Frontal cortex (tissue), 4 donors: ENCODE data around the gene GABBR2. TPM values are rescaled to one million over a fixed set of nuclear protein-coding genes. Genes with fewer than 3 reads are reported as not detected.

Experiments used
- DNase-seq, 2 donors: peaks; one replicate each; pipeline ENCODE4 v3.0.0; 2012; ENCODE audit warnings: low spot score in 2 of 2
- FAIRE-seq: peaks from 2 replicates; lab custom pipeline; 2012; peaks lifted over from hg19 to GRCh38; lab: Jason Lieb, UNC
- total RNA-seq: library from RNA; depleted of rRNA; stranded (reverse); fragments of >200 nt; gene quantifications from one replicate; pipeline ENCODE4 v1.2.3, GENCODE V29; 2014
- donor health status: control.
- donor health status: control.
- donor health status: control.

Gene GABBR2
- total RNA-seq, 1 donor from 2014 or later, result 39.9 TPM

DNA sequence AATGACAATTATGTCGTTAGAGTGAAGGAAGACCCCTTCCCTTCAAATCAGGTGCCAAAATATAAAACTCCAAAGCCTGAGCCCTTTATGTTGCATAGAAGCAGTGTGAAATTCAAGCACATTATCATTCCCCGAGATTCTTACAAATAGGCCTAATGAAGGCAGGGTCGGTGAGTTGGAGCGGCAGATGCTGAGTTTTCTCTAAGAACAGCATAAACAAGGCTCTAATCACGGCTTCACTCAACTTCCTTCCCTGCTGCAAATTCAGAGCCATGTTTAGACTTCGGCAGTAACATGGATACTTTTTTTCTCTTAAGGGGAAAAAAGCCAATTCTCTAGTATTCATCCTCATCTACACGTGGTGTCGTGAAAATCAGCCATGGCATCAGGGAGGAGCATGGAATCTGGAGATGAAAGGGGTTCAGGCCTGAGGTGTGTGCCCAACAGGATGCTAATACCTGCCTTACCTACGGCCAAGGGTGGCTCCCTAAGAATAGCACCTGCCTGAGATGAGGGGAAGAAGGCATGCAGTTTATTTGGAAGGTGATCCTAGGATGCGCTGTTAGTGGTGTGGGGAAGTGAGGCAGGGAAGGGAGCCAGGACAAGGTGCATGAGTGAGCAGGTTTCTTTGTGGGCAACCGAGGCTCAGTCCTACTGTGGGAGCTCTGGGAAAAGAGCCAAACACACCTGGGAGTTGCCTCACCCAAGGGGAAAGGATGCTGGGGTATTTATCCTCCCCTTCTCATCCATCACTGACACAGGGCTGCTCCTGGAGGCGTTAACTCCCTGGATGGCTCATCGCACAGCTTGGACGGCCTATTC lies 306.5 kb downstream of the GABBR2 start:
- DNase-seq (no peak), FAIRE-seq (no peak)

DNA sequence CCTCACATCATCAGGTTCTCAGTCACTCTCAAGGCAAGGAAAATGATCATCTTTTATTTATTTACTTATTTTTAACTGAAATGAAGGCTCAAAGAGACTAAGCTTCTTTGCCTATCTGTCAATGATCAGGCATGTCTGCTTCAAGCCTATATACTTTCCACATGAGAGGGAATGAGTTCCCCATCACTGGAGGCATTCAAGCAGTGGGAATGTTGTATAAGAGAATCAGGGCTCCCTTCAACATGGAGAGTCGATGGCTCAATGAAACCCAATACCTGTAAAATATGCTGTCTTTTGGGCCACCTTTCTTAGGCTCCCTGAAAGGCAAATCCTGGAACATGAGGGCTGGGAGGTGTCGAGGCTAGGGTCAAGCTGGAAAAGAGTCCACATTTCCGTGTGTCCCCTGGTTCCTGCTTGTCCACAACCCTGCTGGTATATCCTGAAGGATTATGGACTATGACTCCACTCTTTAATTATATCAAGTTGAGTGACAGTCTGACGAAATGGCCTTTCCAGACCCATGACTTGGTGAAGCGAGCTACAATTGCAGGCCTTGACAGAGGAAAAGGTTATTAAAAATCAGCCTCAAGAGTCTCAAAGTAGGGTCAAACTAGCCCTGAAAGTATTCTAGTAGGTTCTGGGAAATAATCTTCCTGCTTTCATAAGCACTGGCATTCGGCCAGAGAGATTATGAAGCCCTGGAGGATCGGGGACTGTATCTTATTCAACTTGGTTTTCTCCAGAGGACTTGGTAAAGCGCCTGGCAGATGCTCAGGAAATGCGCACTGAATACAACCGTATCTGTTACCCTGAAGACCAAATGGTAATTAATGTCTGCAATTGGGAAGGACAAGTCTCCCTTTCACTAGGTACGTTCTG lies 307.4 kb downstream of the GABBR2 start:
- DNase-seq, result no peak

DNA sequence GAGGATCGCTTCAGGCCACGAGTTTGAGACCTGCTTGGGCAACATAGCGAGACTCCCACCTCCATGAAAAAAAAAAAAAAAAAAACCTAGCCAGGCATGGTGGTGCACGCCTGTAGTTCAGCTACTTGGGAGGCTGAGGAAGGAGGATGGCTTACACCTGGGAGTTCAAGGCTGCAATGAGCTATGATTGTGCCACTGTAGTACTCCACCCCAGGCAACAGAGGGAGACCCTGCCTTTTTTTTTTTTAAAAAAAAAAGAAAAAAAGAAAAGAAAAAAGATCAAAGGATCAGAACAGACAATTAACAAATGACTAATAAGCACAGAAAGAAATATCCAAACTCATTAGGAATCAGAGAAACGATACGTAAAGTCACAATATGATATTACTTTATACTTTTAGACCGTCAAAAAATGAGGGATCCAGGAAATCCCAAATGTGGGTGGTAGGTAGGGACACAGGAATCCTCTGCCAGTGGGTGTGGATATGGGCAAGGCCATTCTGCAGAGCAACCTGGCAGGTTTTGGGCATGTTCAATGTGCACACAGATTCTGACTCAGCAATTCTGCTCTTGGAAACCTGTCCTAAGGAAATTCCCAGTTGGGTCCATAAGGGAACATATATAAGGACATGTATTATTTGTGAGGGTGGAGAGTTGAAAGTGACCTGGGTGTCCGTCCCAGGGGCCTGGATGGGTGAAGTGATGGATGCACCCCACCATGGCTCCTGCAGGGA lies 308.6 kb downstream of the GABBR2 start:
- no peak for FAIRE-seq

More for the DNA sequence above, 307.4 kb downstream of the GABBR2 start:
- FAIRE-seq, result no peak

DNA sequence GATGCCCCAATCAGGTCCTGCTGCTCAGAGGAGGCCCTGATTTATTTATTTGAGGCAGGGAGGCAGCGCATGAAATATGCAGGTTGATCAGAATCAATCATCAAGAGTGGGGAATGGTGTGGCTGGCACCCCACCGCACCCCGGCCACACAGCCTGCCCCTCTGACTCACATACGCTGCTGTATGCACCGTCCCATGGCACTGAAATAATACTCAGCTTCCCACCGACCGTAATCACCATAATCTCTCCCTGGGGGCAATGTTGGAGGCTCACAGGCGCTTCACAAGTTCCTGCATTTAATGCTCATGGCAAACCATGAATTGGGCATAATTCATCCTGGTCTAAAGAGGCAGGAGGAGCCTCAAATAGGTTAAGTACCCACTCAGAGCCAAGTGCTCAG lies 312.1 kb downstream of the GABBR2 start:
- FAIRE-seq (no peak), DNase-seq (no peak)

More for the DNA sequence above, 308.6 kb downstream of the GABBR2 start:
- DNase-seq, result no peak

DNA sequence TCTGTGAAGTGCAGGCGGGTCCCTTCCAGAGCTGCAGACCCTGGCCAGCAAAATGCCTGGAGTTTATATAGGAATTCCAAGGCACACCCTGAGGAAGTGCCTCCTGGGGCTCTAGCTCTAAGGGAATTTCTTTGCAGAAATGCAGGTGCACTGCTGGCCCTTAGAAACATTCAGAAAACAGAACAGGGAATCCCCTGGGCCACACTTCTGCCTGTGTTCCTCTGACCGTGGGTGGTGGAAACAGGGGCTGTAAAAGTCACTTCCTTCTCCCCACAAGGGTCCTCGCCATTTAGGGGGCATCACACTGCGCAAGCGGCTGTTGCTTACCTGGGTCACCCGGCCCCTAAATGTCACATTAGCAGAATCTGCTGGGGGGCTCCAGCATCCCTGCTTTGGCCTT lies 312.5 kb downstream of the GABBR2 start:
- FAIRE-seq (no peak), DNase-seq (no peak)

DNA sequence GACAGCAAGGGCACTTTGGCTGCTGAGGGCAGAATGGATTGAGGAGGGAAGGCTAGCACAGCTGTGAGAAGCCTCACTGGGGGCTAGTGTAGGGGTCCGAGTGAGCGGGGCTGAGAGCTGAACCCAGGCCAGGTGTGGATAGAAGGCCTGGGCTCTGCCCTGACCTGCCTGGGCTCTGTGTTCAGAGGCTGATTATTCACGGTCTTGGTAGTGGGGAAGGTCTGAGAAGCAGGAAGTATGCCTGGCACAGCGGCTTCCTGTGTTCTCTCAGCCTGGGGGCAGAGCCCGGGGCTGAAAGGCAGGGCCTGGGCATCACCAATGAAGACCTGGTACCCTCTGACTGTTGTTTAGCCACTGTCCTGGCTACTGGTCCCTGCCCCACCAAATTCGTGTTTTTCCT lies 316.9 kb downstream of the GABBR2 start:
- FAIRE-seq (no peak), DNase-seq (no peak)

DNA sequence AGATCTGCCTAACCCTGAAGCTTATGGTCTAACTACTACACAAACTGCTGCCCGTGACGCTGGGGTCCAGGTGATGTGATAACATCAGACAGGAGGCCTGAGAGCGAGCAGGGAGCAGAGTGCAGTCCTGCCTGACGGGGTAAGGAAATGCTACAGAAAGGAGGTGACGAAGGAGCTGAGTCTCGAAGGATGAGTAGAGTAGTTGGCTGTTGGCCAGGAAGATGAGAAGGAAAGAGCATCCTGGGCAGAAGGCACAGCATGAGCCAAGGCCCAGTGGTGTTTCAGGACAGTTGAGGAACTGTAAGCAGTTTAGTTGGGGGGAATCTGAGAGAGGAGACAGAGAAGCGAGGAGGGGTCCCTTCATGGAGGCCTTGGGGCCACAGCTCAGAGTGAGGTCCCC lies 317.3 kb downstream of the GABBR2 start:
- FAIRE-seq (no peak), DNase-seq (no peak)

DNA sequence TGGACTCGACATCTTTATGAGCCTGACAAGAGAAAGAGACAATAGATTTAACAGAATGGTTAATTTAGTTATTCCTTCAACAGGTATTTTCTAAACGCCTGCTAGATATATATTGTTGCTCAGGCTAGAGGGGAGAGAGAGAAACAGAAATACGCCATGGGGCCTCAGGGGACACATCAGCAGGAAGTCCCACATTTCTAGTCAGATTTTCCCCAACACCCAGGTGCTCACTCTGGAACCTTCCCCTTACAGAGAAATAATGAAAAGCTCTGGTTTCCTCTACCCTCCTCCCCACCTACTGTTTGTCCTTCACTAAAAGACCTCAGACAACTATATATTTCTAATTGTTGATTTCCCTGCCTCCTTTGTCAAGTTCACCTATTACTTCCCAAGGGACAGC lies 323.0 kb downstream of the GABBR2 start:
- FAIRE-seq, result no peak

DNA sequence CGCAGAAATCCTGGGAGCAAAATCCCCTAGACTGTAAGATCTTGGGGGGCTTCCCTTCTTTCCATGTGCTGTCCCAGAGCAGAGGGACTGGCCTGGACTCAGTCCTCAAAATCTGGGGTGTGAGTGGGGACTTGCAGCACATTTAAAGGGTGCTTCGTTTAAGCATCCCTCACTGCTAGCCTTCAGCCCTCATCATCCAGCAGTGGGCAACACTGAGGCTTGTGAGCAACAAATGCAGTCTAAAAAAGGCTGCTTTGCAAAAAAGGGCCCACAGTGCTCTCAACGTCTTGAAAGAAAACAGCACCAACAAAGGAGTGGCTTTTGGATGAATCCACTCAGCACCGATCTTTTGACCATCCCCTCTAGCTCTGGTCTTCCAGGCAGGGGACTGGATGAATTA lies 325.0 kb downstream of the GABBR2 start:
- FAIRE-seq (no peak), DNase-seq (no peak)

More for the DNA sequence above, 323.0 kb downstream of the GABBR2 start:
- DNase-seq, result no peak

DNA sequence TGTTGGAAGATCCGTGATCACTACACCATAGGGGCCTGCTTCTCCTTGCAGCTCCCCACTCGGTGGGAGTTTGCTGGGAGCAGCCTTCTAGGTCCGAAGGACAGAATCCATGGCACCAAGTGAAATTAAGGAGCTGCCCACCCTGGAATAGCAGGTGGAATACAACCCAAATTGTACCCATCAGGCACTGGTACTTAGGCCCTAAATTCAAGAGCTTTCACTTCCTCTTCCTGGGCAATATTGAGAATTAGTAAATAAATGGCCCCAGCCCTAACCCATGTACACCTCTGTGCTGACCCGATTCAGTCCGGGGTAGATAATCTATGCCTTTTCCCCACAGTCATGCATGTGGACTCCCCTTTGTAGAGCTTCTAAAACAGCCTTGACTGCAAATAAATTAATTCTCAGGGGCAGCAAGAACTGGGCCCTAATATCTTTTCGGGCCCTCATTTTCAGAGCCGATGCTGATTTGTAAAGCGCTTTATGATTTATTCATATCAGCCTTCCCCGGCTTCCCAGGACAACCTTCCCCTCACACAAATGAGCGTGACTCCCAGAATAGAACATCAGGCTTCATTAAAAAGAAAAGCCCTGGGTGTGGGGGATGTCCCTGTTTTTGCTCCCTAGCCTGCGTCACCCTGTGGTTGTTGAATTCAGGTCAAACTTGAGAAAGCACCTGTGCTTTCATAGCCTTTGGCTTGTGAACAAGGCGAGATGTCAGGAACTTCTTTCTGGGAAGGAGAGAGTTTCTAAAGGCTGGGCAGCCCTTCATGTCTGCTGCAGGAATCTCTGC lies 327.2 kb downstream of the GABBR2 start:
- no peak for FAIRE-seq
- peak in 1 of 2 donors; percentile 47 for DNase-seq

DNA sequence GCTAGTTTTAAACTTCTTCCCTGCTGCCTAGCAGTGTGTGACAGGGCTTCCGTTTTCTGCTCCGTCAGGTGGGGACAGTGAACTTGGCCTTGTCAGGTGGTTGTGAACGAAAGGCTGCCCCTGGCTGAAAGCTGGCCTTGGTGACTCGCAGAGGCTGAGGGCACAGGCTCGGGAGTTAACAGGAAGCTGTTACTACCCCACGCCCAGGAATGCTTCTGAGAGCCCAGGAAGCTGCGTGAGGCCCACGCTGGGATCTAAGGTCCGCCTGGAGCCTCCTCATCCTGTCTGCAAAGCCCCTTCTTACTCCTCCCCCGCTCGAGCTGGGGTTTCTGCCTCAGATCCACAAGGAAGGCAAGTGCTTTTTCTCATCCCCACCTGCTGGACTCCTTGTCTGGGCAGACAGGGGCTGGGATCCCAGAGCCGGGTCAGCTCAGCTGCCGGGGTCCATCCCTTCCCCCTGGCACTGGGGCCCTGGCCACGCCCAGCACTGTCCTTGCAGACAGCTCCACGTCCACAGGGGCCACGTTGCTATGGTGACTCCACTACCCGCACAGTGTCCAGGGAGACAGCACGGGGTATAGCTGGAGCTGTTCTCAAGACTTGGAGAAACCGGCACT lies 328.6 kb downstream of the GABBR2 start:
- FAIRE-seq (no peak), DNase-seq (peak in 1 of 2 donors; percentile 36)

DNA sequence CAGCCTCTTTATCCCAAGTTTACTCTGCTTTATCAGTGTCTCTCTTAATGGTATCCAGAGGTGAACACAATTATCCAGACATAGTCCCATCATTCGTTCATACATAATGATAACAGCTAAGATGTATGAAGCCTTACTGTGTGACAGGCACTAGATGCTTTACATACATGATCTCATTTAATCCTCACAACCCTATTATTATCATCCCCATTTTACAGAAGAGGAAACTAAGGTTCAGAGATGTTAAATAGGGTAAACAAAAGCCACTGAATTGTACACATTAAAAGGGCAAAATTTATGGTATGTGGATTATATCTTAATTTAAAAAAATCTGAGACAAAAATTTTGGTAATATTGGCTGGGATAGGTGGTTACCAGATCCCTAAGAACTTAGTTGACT lies 329.2 kb downstream of the GABBR2 start:
- FAIRE-seq (no peak), DNase-seq (no peak)

DNA sequence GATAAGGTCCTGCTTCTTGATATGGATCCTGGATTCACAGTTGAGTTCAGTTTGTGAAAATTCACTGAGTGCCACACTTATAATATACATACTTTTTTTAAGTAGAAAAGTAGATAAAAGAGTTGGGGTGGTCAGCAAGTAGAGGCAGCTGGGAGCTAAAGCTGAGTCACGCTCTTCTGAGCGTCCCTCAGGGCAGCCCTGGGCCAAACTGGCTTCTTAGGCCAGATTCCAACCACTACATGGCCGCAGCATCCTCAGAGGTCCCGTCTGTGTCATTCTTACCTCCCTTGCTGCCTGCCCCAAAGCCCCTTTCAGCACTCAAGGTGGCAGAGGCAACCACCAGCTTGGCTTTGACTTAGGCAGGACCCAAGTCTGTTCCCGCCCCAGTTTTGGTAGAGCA lies 329.9 kb downstream of the GABBR2 start:
- no peak for DNase-seq
- no peak for FAIRE-seq

DNA sequence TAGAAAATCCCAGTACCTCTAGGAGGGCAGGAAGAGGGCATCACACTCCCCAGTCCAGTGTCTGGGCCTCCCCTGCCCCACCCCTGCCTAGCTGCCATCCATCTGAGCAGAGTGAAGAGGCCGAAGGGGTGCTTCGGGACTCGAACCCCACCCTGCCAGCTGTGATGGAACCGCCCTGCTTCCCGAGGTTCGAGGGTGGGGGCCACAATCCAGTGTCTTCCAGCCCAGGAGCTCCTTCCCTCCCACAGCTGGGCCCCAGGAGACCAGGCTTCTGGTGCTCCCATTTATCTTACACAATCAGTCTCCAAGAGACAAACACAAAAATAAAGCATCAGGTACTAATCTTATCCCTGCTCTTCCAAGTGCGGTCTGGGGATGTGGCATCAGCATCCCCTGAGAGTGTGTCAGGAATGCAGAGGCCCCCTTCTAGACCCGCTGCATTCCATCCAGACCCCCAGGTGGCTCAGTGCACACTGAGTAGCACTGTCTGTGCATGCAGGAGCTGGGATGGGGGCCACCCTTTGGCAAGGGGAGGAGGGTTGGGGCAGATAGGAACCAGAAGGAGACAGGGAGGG lies 330.4 kb downstream of the GABBR2 start:
- DNase-seq (no peak), FAIRE-seq (no peak)

DNA sequence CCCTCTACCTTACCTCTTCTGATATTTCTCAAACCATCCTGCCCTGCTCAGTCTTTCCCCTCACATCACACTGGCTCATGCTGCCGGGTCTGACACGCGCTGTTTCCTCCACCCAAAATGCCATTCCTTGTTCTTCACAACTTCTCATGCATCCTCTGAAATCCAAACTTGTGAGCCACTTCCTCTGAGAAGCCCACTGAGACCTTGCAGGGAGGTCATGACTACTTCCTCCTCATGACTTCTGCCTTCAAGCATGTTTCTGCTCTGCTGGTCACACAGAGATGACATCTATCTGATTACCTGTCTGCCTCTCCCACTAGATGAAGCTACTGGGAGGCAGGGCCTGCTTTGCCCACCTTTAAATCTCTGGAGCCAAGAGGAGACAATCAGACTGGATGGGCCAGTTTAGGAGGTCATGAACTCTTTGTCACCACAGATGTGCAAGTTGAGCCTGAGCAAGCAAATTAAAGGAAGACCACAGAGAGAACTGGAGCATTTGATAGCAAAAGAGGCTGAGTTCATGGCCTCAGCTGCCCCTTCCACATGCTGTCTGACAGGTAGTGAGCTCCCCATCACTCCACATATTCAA lies 333.5 kb downstream of the GABBR2 start:
- DNase-seq (no peak), FAIRE-seq (no peak)

DNA sequence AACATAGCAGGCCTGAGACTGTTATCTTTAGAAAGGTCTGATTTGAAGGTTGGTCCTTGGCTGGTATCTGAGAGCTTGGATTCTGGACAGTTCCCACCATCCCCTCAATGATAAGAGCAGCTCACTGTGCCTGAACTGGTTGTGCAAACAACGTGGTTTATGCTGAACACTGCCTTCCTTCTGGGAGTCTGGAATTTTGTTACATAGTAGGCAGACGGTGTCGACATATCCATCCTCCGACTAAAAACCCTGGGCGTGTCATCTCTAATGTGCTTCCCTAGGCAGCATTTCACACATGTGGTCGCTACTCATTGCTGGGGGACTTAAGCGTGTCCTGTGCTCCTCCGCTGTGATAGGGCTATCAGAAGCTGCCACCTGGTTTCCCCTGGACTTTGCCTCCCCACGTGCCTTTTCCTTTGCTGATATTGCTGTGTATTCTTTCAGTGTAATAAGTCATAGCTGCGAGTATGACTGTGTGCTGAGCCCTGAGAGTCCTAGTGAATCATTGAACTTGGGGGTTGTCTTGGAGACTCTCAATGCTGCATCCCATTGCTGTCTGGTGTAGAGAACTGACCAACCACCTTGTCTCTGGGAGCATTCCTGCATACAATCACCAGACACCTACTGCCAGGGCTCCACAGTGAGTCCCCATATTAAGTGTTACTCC lies 334.2 kb downstream of the GABBR2 start:
- DNase-seq (no peak), FAIRE-seq (no peak)

DNA sequence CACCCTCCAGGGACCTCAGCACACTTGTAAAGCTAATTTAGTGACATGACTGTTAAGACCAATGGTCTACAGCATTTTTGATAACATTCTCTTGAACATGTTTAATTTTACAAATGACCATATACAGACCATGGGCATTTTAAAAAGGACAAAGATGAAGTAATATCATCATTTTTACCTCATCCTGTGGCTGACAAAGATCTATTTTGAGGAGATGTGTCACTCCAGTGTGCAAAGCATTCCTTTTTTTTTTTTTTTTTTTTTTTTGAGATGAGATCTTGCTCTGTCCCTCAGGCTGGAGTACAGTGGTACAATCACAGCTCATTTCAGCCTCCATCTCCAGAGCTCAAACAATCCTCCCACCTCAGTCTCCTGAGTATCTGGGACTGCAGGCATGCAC lies 335.1 kb downstream of the GABBR2 start:
- DNase-seq, result no peak
- no peak for FAIRE-seq
